NB4 (cell line): ENCODE results near the gene CCDC74A.

Source experiments
- CTCF ChIP-seq: IDR thresholded peaks from one replicate; pipeline ENCODE4 v1.5.1; 2012; ENCODE audit warnings: low read depth, low read length
- POLR2A ChIP-seq: IDR thresholded peaks from 2 replicates; pipeline ENCODE4 v1.6.1; 2011; ENCODE audit warnings: mild to moderate bottlenecking; ENCODE audit not compliant: insufficient read length; ENCODE audit errors: extremely low read depth

- TF ChIP-seq CTCF, result no peak
- TF ChIP-seq POLR2A, result no peak
Observed at GRCh38 chr2:131572175-131572574, 44.5 kb downstream of the CCDC74A start.
